ENCODE results near the gene PAEP. TPM values are rescaled to one million over a fixed set of nuclear protein-coding genes. Genes with fewer than 3 reads are reported as not detected.
"Not testable (repeated sequence)": the region's sequence is repeated elsewhere in the genome, so short reads cannot be mapped to it uniquely, and the experiment has no call there.

Gene PAEP
- total and polyA plus RNA-seq, 7 donors = not detected

DNA sequence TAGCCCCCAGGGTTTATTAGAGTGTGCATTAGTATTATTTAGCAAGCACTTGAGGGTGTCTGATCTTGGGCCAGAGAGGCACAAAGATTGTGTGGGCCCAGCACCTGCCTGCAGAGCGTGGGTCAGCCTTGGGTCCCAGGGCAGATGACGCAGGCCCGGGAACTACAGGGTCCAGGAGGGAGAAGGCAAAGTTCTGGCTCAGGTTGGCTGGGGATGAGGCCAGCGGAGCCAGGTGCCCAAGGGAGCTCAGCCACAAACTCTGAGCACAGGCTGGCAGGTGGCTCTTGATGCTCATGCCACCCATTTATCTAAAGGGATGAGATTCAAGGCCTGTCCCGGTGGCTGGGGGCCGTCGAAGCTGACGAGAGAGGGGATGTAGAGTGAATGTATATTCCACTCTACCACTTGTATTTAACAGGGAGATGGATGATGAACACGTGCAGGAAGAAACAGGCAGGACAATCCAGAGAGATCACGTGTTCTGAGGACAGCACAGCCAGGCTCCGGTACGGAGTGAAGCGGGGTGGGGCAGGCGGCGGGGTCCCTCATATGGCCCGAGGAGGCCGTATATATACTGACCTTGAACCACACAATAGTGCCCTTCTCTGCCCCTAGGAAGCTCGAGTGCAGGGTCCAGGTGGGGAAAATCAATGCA lies 16.4 kb upstream of the PAEP start:
- H3K4me3 ChIP-seq = no peak overlapping the region
- TF ChIP-seq, protein P1, sequence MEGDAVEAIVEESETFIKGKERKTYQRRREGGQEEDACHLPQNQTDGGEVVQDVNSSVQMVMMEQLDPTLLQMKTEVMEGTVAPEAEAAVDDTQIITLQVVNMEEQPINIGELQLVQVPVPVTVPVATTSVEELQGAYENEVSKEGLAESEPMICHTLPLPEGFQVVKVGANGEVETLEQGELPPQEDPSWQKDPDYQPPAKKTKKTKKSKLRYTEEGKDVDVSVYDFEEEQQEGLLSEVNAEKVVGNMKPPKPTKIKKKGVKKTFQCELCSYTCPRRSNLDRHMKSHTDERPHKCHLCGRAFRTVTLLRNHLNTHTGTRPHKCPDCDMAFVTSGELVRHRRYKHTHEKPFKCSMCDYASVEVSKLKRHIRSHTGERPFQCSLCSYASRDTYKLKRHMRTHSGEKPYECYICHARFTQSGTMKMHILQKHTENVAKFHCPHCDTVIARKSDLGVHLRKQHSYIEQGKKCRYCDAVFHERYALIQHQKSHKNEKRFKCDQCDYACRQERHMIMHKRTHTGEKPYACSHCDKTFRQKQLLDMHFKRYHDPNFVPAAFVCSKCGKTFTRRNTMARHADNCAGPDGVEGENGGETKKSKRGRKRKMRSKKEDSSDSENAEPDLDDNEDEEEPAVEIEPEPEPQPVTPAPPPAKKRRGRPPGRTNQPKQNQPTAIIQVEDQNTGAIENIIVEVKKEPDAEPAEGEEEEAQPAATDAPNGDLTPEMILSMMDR (IDR thresholded peaks at IDR 0.05) = no peak
- no peaks in the 10 kb centered on the region for H3K9me3 ChIP-seq
- ATAC-seq = no peak
- 74 to 78% (median 77%) methylated on average over 17 to 18 of the region's 18 CpGs for WGBS, 3 donors
- intact Hi-C loops (cut with DNase I) = no loop called here
- H3K36me3 ChIP-seq (ENCODE audit: insufficient read depth in 1 of 2, low read depth in 1 of 2) = no peaks in the 10 kb centered on the region
- no peak for DNase-seq
- peaks cover 0 to 17% (median 2%) of the 10 kb centered on the region in 3 donors for H3K27me3 ChIP-seq (ENCODE audit: insufficient read depth in 3 of 3, low read length in 2 of 3)
- no peaks in the 10 kb centered on the region for H3K4me1 ChIP-seq
- H3K27ac ChIP-seq = no peak overlapping the region

DNA sequence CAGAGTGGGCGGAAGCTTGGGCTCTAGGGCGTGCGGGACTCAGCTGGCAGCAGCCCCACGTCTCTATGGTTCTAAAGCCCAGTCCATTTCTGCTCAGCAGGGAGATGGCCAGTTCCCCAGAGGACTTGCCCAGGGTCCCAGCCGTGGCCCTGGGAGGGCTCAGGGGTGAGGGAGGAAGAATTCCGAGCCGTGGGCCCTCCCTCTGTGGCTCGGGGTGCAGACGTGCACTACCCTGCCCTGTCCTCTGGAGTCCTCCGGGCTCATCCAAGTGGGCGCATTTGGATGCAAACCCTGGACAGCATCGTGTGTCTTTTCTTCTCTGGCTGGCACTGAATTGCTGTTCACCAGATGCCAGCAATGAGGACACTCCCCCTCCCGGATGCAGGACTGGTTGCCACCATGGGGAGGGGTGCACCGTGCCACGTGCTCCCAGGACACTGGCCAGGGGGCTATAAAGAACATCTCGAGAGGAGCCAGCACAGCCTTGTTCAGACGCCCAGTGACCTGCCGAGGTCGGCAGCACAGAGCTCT lies 15.8 kb upstream of the PAEP start, which contains the start of gene OBP2A:
Gene OBP2A, plus strand, starts transcription at position 481 of the 531 bp plus-strand sequence. CDS start 55 bp downstream, outside the sequence.
- H3K9me3 ChIP-seq; ATAC-seq; intact Hi-C loops (cut with DNase I); H3K4me3 ChIP-seq; H3K4me1 ChIP-seq; DNase-seq; H3K27ac ChIP-seq; H3K36me3 ChIP-seq (ENCODE audit: insufficient read depth in 1 of 2, low read depth in 1 of 2): not testable (repeated sequence)
- H3K27me3 ChIP-seq (ENCODE audit: insufficient read depth in 3 of 3, low read length in 2 of 3) = peaks cover 0 to 17% (median 2%) of the 10 kb centered on the region in 3 donors
- 46 to 55% (median 49%) methylated on average over 13 to 14 of the region's 19 CpGs for WGBS, 3 donors

DNA sequence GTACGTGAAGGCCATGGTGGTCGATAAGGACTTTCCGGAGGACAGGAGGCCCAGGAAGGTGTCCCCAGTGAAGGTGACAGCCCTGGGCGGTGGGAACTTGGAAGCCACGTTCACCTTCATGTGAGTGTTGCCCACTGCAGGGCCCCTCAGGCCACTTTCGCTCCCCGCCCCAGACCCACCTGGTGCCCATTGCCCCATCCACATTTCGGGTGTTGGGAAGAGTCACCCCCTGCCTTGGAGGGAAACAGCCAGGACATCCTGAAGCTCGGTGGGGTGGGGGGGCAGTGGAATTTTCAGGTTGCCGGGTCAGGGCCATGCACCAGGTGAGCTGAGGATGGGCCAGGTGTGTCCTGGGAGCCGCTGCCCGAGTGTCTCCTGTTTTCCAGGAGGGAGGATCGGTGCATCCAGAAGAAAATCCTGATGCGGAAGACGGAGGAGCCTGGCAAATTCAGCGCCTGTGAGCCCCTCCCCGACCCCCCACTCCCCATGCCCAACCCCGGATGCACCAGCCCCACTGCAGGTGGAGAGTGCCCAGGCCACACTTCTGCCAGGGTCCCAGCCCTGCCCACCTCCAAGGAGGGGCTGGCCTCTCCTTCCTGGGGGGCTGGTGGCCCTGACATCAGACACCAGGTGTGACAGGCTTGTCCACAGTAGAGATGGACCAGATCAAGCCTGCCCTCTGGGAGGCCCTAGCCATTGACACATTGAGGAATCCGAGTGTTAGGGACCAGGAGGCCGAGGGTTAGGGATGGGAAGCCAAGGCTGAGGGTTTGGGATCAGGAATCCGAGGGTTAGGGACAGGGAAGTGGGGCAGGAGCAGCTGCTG lies 14.6 kb upstream of the PAEP start:
- H3K4me1 ChIP-seq; DNase-seq; H3K36me3 ChIP-seq (ENCODE audit: insufficient read depth in 1 of 2, low read depth in 1 of 2); H3K27ac ChIP-seq; H3K4me3 ChIP-seq; H3K9me3 ChIP-seq; ATAC-seq; intact Hi-C loops (cut with DNase I): not testable (repeated sequence)
- peaks cover 0 to 14% (median 2%) of the 10 kb centered on the region in 3 donors for H3K27me3 ChIP-seq (ENCODE audit: insufficient read depth in 3 of 3, low read length in 2 of 3)
- WGBS, 3 donors = 83 to 86% (median 83%) methylated on average over 18 to 19 of the region's 21 CpGs

DNA sequence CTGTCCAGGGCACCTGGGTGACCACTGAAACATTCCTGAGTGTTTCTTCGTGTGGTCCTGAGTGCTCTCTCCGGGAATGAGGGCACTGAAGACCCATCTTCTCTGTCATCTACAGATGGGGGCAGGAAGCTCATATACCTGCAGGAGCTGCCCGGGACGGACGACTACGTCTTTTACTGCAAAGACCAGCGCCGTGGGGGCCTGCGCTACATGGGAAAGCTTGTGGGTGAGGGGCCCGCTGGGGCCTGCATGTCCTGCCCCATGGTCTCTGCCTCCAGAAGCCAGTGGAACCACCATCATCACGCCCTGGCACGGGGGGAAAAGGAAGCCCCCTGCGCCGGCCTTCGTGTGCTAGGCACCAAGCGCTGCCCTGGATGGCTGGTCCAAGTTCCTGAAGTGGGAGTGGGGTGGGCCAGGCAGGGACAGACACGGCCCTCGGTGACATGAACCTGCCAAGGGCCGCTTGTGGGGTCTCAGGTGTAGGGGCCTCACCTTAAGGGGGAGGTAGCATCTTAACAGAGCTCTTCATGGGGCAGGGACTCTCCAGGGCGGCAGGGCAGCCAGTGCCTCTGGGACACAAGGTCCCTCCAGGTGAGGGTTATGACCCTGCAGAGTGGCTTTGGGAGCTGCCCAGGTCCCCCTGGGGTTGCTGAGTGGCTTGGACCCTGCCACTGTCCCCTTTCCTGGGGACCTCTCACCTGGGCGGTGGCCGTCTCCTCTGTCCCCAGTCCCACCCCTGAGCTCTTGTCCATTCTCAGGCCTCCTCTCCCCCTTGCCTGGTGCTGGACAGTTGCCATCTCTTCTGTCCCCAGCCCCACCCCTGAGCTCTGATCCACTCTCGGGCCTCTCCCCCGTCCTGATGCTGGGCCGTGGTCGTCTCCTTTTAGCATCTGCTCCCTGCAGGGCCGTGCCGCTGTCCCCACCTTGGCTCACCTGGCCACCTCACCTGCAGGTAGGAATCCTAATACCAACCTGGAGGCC lies 13.5 kb upstream of the PAEP start:
- no peaks in the 10 kb centered on the region for H3K4me1 ChIP-seq
- H3K36me3 ChIP-seq (ENCODE audit: insufficient read depth in 1 of 2, low read depth in 1 of 2) = no peaks in the 10 kb centered on the region
- no peak for ATAC-seq
- H3K27me3 ChIP-seq (ENCODE audit: insufficient read depth in 3 of 3, low read length in 2 of 3) = peaks cover 0 to 14% (median 5%) of the 10 kb centered on the region in 3 donors
- DNase-seq = no peak
- WGBS, 3 donors = 74 to 80% (median 77%) methylated on average over 28 of the region's 28 CpGs
- H3K9me3 ChIP-seq = no peaks in the 10 kb centered on the region
- intact Hi-C loops (cut with DNase I) = no loop called here
- TF ChIP-seq, protein P1 (IDR thresholded peaks at IDR 0.05) = no peak
- no peak overlapping the region for H3K4me3 ChIP-seq
- H3K27ac ChIP-seq = no peak overlapping the region

DNA sequence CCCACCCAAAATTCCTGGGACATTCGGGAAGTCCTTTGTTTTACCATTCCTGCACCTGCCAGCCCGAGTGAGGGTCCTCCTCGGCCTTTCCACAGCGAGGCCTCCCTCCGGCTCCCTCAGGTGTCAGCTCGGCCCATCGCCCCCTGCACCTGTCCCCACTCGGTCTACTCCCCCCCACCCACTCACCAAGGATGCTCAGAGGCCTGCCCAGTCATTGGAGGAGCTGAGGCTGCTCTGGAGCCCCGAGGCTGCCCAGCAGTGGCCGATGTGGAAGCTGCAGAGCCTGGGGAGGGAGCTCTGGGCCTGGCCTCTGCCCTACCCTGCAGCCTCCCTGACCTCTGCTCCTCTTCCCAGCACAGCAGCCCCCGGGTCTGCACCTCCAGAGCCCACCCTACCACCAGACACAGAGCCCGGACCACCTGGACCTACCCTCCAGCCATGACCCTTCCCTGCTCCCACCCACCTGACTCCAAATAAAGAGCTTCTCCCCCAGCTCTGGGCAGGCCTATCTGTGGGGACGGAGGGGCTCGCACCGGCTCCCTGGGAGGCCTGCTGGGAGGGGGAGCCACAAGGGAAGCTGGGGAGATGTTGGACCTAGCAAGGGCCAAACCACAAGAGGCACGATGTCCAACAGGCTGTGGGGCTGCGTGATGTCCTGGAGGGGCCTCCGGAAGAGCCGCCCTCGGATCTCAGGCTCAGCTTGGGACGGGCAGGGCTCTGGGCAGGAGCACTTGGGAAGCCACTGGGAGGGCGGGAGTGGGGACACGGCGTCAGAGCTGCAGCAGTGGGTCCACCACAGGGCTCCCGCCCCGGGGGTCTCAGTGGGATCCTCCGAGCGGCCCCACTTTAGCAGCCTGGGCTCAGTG lies 11.8 kb upstream of the PAEP start:
- WGBS, 3 donors = 78 to 84% (median 82%) methylated on average over 24 to 28 of the region's 28 CpGs
- intact Hi-C loops (cut with DNase I); H3K36me3 ChIP-seq (ENCODE audit: insufficient read depth in 1 of 2, low read depth in 1 of 2); DNase-seq; H3K9me3 ChIP-seq; H3K4me1 ChIP-seq; ATAC-seq; H3K4me3 ChIP-seq; H3K27ac ChIP-seq: not testable (repeated sequence)
- peaks cover 0 to 11% (median 5%) of the 10 kb centered on the region in 3 donors for H3K27me3 ChIP-seq (ENCODE audit: insufficient read depth in 3 of 3, low read length in 2 of 3)

All from psoas muscle (tissue), 8 donors.